ENCODE measurements around the gene OR9A4. TPM values are rescaled to one million over a fixed set of nuclear protein-coding genes. Genes with fewer than 3 reads are reported as not detected.

Gene OR9A4
- total RNA-seq, 1 experiment from 2014 or later = not detected

- no peak for TF ChIP-seq ARID4B (CRISPR knock-in tag; IDR thresholded peaks at IDR 0.05; ENCODE audit: borderline replicate concordance)
- TF ChIP-seq STAT6 (CRISPR knock-in tag; conservative IDR thresholded peaks at IDR 0.05; ENCODE audit: low read depth) = no peak
- TF ChIP-seq NFATC4 (CRISPR knock-in tag; IDR thresholded peaks at IDR 0.05) = no peak
- TF ChIP-seq E2F1 (CRISPR knock-in tag; IDR thresholded peaks at IDR 0.05) = no peak
These were observed 33.7 kb downstream of the OR9A4 start (continued) for GRCh38 chr7:141949911-141950310.

GRCh38 chr7:141950806-141951205 lies 34.6 kb downstream of the OR9A4 start:
- DNase-seq (ENCODE audit: low spot score) = no peak
- ChIA-PET POLR2A (interaction anchor here (0.6 kb wide), 1 partner anchor 1211 kb away, joined by 3 read pairs; no protein-coding TSS in a partner anchor), CTCF (no interaction called here)
- no peak for ATAC-seq
- Mint-ChIP-seq H3K36me3 (no peaks in the 10 kb centered on the region), H3K9me3 (no peaks in the 10 kb centered on the region), H3K4me1 (peaks cover 9% of the 10 kb centered on the region), H3K27ac (no peak overlapping the region), H3K27me3 (ENCODE audit: low read depth) (no peaks in the 10 kb centered on the region), H3K4me3 (no peak overlapping the region)
- TF ChIP-seq ZNF396 (CRISPR knock-in tag; IDR thresholded peaks at IDR 0.05; ENCODE audit: borderline replicate concordance) = no peak
- TF ChIP-seq NR2C2 (CRISPR knock-in tag; IDR thresholded peaks at IDR 0.05) = no peak
- no peak for TF ChIP-seq USF1 (CRISPR knock-in tag; IDR thresholded peaks at IDR 0.05)
- TF ChIP-seq ZNF416 (CRISPR knock-in tag; IDR thresholded peaks at IDR 0.05) = no peak
- TF ChIP-seq SP1 (CRISPR knock-in tag; conservative IDR thresholded peaks at IDR 0.05) = no peak
- TF ChIP-seq PRRX2 (CRISPR knock-in tag; IDR thresholded peaks at IDR 0.05) = no peak
- TF ChIP-seq NR3C1 (CRISPR knock-in tag; conservative IDR thresholded peaks at IDR 0.05; ENCODE audit: low read depth) = no peak
- no peak for TF ChIP-seq PRDM15 (CRISPR knock-in tag; IDR thresholded peaks at IDR 0.05)
- no peak for TF ChIP-seq ESRRA (CRISPR knock-in tag; IDR thresholded peaks at IDR 0.05; ENCODE audit: borderline replicate concordance)
- TF ChIP-seq ERG (CRISPR knock-in tag; IDR thresholded peaks at IDR 0.05) = no peak
- TF ChIP-seq ZNF512 (CRISPR knock-in tag; IDR thresholded peaks at IDR 0.05; ENCODE audit: borderline replicate concordance) = no peak
- TF ChIP-seq MYBL2 (CRISPR knock-in tag; IDR thresholded peaks at IDR 0.05) = no peak
- no peak for TF ChIP-seq CDX4 (CRISPR knock-in tag; IDR thresholded peaks at IDR 0.05; ENCODE audit: borderline replicate concordance)
- no peak for TF ChIP-seq NR1H2 (CRISPR knock-in tag; IDR thresholded peaks at IDR 0.05)
- no peak for TF ChIP-seq MLX (CRISPR knock-in tag; IDR thresholded peaks at IDR 0.05)

Measured in WTC11 (cell line).